CD4-positive, alpha-beta T cell treated with Interleukin-6 for 4 hours (primary cell): Measurements from ENCODE around the gene KCNQ1.

Source experiments
- DNase-seq: peaks from one replicate; pipeline ENCODE4 v3.0.0-alpha.2; 2020; ENCODE audit warnings: mixed read lengths

The KCNQ1 gene

GRCh38 chr11:2803186-2804091 is 358.6 kb downstream of the KCNQ1 start:
- no peak for DNase-seq

GRCh38 chr11:2804189-2804588 is 359.4 kb downstream of the KCNQ1 start:
- DNase-seq = no peak

DNA sequence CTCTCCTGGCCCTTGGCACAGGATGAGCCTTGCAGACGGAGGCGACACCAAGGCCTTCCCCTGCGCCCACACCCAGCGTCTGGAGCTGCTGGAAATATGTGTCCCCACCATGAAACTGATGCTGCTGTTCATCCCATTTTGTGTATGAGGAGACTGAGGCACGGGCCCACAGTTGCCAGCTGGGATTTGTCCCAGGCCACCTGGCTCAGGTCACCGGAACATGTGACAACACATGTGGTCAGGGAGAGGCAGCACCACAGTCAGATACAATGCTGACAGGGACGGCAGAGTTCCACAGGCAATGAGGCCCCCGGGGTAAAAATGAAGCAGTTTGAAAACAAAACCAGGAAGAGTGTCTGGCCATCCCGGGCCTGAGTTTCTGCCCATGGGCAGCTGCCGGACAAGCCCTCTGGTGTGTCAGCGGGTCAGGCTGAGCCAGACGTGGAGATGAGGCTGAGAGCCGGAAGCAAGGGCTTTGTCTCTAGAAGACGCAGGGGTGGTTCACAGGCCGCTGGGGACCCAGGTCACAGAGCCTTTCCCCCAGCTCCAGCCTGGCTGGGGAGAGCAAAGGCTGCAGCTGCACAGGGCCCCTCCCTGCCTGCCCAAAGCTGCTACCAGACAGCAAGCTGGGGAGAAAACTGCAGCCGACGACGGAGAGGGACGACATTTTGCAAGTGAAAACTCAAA is 360.0 kb downstream of the KCNQ1 start:
- DNase-seq = no peak

- no peak for DNase-seq
Observed at GRCh38 chr11:2805388-2806056, 360.7 kb downstream of the KCNQ1 start.

GRCh38 chr11:2806351-2807024 is 361.7 kb downstream of the KCNQ1 start:
- DNase-seq = no peak

GRCh38 chr11:2807025-2807681 is 362.3 kb downstream of the KCNQ1 start:
- no peak for DNase-seq

DNA sequence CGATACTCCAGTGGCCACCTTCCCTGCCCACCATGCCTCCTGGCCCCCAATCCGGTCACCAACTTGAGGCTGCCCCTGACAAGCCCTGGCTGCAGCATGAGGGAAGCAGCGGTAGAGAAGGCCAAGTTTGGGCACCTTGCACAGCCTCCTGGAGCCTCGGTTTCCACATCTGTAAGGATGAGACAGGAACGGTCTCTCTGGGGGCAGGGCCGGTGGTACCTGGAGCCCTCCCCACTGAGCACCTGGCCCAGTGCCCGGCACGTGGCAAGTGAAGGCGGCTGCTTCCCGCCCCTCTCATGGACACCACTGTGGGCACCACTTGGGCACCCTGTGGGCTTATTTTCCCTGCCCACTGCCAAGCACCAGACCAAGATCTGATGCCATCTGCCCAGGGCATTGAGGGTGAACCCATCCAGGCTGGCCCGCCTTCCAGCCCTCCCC is 363.0 kb downstream of the KCNQ1 start:
- no peak for DNase-seq

- DNase-seq = no peak
Observed at GRCh38 chr11:2808850-2809846, 364.3 kb downstream of the KCNQ1 start.

GRCh38 chr11:2809854-2810253 is 365.0 kb downstream of the KCNQ1 start:
- no peak for DNase-seq

DNA sequence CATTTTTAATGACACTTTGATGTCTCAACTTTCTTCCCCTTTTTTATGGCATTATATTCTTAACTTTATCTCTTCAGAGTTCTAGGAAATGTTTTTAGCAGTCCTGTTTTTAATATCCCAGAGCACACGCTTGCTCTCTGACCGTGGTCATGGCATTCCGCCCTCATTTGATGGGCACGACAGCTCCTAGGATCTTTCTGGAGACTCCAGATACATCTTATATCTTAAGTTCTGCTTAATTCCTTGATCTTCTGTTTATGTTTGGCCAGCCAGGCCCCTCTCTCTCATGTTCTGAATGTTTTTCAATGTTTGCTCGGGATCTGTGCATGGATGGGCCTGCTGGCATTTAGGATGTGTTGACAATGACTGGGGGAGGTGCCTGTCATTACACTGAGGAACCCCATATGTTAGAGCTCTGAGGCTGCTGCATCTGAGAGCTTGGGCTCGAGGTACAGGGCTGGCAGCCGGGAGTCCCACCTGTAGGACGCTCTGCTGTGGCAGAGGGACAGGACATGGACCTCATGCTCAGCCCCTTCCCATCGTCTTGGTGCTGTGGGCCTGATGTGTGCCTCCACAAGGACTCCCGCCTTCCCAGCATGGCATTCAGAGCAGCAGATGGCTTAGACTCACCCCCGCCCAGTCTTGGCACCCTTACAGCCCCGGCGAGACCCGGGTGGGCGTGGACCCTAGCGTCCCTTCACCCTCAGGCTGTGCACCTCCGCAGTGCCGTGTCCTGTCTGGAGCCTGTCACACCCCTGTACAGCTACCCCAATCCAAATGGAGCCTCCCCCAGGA is 365.8 kb downstream of the KCNQ1 start:
- DNase-seq = no peak

- no peak for DNase-seq
Observed at GRCh38 chr11:2811206-2812091, 366.6 kb downstream of the KCNQ1 start.

DNA sequence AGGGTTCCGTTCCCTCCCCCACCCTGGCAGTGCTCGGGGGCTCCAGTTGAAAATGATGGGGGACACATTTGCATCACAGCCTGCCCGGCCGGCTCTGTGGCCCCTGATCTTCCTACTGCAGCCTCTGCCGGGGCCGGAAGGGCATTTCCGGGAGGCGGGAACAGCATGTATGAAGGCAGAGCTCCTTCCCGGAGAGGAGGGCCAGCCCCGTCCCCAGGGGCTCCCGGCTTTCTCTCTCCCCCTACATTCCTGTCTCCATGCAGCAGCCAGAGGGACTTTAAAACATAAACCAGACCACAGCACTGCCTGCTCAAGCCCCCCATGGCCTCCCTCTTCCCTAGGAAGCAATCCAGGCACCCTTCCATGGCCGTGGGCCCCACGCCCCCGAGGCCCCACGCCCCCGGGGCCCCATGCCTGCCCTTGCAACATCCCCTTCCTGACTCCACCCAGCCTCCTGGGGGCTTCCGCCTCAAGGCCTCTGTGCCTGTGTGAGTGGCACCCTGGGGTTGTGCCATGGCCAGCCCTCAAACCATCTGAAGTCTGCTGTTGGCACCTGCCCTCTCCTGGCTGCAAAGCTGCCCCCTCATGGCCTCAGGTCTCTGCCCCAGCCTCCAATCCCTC is 367.7 kb downstream of the KCNQ1 start:
- DNase-seq = no peak

GRCh38 chr11:2813141-2813908 is 368.5 kb downstream of the KCNQ1 start:
- DNase-seq = no peak

GRCh38 chr11:2813968-2814367 is 369.2 kb downstream of the KCNQ1 start:
- DNase-seq = no peak

GRCh38 chr11:2814751-2815150 is 369.9 kb downstream of the KCNQ1 start:
- no peak for DNase-seq

GRCh38 chr11:2815762-2816496 is 371.1 kb downstream of the KCNQ1 start:
- DNase-seq = no peak

- no peak for DNase-seq
Observed at GRCh38 chr11:2816523-2816922, 371.7 kb downstream of the KCNQ1 start.
